Panc1 (cell line): ENCODE measurements around the gene RBM47.
"Not testable (repeated sequence)": the region's sequence is repeated elsewhere in the genome, so short reads cannot be mapped to it uniquely, and the experiment has no call there.

Source experiments
- POLR2AphosphoS5 ChIP-seq: IDR thresholded peaks from 2 replicates; pipeline ENCODE4 v1.6.1; 2012; ENCODE audit warnings: mild to moderate bottlenecking, low read depth, low read length, moderate library complexity
- TCF7L2 ChIP-seq: IDR thresholded peaks from 2 replicates; pipeline ENCODE4 v1.6.1; 2011; ENCODE audit warnings: mild to moderate bottlenecking, low read depth, low read length, inconsistent platforms

DNA sequence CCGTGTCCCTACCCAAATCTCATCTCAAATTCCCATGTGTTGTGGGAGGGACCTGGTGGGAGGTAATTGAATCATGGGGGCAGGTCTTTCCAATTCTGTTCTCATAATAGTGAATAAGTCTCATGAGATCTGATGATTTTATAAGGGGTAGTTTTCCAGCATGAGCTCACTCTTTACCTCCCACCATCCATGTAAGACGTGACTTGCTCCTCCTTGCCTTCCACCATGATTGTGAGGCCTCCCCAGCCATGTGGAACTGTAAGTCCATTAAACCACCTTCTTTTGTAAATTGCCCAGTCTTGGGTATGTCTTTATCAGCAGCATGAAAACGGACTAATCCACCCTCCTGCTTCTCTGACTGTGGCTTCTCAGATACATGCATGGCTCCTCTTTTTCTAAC, 222.2 kb downstream of the RBM47 start:
- TF ChIP-seq TCF7L2, POLR2AphosphoS5: not testable (repeated sequence)
